Measurements from ENCODE around the gene PMM2.

DNA sequence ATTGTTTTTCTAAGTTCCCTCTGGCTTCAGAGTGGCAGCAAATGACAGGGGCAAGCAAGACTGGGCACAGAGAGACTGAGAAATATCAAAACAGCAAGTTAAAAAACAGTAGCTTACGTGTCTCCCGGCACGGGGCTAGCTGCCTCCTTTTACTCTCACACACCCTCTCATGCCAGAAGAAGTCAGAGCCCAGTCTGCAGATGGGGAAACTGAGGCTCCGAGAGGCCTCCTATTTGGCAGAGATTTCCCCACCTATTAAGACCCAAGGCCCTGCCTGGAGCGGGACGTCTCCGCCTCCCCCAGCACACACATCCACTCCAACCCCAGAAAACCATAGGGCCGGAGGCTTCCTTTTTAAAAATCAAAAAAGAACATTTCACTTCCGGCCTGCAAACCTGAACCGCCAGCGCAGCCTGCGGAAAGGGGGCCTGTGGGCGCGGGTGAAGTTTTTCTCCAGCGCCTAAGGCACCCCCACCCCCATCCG, 70.3 kb downstream of the PMM2 start:
- TF ChIP-seq, protein P1, sequence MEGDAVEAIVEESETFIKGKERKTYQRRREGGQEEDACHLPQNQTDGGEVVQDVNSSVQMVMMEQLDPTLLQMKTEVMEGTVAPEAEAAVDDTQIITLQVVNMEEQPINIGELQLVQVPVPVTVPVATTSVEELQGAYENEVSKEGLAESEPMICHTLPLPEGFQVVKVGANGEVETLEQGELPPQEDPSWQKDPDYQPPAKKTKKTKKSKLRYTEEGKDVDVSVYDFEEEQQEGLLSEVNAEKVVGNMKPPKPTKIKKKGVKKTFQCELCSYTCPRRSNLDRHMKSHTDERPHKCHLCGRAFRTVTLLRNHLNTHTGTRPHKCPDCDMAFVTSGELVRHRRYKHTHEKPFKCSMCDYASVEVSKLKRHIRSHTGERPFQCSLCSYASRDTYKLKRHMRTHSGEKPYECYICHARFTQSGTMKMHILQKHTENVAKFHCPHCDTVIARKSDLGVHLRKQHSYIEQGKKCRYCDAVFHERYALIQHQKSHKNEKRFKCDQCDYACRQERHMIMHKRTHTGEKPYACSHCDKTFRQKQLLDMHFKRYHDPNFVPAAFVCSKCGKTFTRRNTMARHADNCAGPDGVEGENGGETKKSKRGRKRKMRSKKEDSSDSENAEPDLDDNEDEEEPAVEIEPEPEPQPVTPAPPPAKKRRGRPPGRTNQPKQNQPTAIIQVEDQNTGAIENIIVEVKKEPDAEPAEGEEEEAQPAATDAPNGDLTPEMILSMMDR (conservative IDR thresholded peaks at IDR 0.05; ENCODE audit: low read depth, low read length) = no peak
- no peak for TF ChIP-seq EZH2 (IDR thresholded peaks at IDR 0.05; ENCODE audit: low read length, unreplicated experiment)
